Fibroblast of lung (primary cell): ENCODE measurements around the gene PTPN14. TPM values are rescaled to one million over a fixed set of nuclear protein-coding genes. Genes with fewer than 3 reads are reported as not detected.

Experiments
- DNase-seq, 2 donors: peaks; one replicate each; pipeline versions ENCODE4 v3.0.0 to v3.0.0-alpha.2; 2010; ENCODE audit warnings: low read depth in 2 of 2
- H2AFZ ChIP-seq: 2 replicates; pipeline ENCODE4 v1.5.1; 2012; ENCODE audit warnings: low read length, control low read depth, inconsistent platforms
- H3K27ac ChIP-seq: 2 replicates; pipeline ENCODE4 v1.5.1; 2011; ENCODE audit warnings: low read length, control low read depth; ENCODE audit not compliant: insufficient read depth
- H3K27me3 ChIP-seq: 2 replicates; pipeline ENCODE4 v1.5.1; 2011; ENCODE audit warnings: mild to moderate bottlenecking, low read length; ENCODE audit not compliant: control insufficient read depth, insufficient read depth
- H3K36me3 ChIP-seq: 2 replicates; pipeline ENCODE4 v1.5.1; 2011; ENCODE audit warnings: low read length; ENCODE audit not compliant: control insufficient read depth, insufficient read depth
- H3K4me1 ChIP-seq: 2 replicates; pipeline ENCODE4 v1.5.1; 2011; ENCODE audit warnings: low read length; ENCODE audit not compliant: control insufficient read depth, insufficient read depth; ENCODE audit errors: extremely low read depth
- H3K4me2 ChIP-seq: 2 replicates; pipeline ENCODE4 v1.5.1; 2011; ENCODE audit warnings: low read length, control low read depth; ENCODE audit not compliant: insufficient read depth; ENCODE audit errors: extremely low read depth
- H3K4me3 ChIP-seq, 4 experiments: fragments of 200-600 bp in 1 of 4; sonication (generic) in 1 of 4; replicated peaks in 1 of 4; 2 replicates each; pipeline ENCODE4 v1.5.1; 2011 to 2016; ENCODE audit warnings: low read length in 4 of 4, low read depth in 3 of 4, mild to moderate bottlenecking in 3 of 4, control low read depth in 2 of 4, inconsistent platforms in 1 of 4, mixed read lengths in 1 of 4; ENCODE audit not compliant: insufficient read depth in 1 of 4; ENCODE audit errors: control extremely low read depth in 1 of 4
- H3K79me2 ChIP-seq: 2 replicates; pipeline ENCODE4 v1.5.1; 2012; ENCODE audit warnings: mild to moderate bottlenecking, low read length, inconsistent platforms; ENCODE audit not compliant: control insufficient read depth, insufficient read depth
- H3K9ac ChIP-seq: 2 replicates; pipeline ENCODE4 v1.5.1; 2011; ENCODE audit warnings: mild to moderate bottlenecking, low read length, control low read depth; ENCODE audit not compliant: insufficient read depth
- H3K9me3 ChIP-seq: 2 replicates; pipeline ENCODE4 v1.5.1; 2012; ENCODE audit warnings: low read depth, low read length; ENCODE audit not compliant: control insufficient read depth, insufficient read depth
- H4K20me1 ChIP-seq: 2 replicates; pipeline ENCODE4 v1.5.1; 2011; ENCODE audit warnings: low read length; ENCODE audit not compliant: control insufficient read depth, insufficient read depth; ENCODE audit errors: extremely low read depth
- EZH2 ChIP-seq: IDR thresholded peaks from 2 replicates; pipeline ENCODE4 v1.5.1; 2012; ENCODE audit warnings: low read length, control low read depth, mild to moderate bottlenecking; ENCODE audit errors: missing control alignments
- polyA plus RNA-seq, 2 donors: library from polyadenylated mRNA; depleted of rRNA in 1 of 2; stranded (reverse) in 1 of 2; unstranded in 1 of 2; fragments of >200 nt; gene quantifications; 2 replicates each; pipeline ENCODE4 v1.2.1, GENCODE V29; 2011 to 2012; ENCODE audit warnings: missing spikeins in 1 of 2
- total RNA-seq: library from RNA; depleted of rRNA; stranded (reverse); fragments of >200 nt; gene quantifications from 2 replicates; pipeline ENCODE4 v1.2.1, GENCODE V29; 2014
- TF ChIP-seq, protein P1 (sequence below), 2 donors: IDR thresholded peaks in 1 of 2; conservative IDR thresholded peaks in 1 of 2; 1 replicate in 1 of 2; 2 replicates in 1 of 2; pipeline ENCODE4 v1.5.1; 2011 to 2012; ENCODE audit warnings: low read length in 2 of 2, control low read depth in 1 of 2, inconsistent platforms in 1 of 2, low read depth in 1 of 2, mild to moderate bottlenecking in 1 of 2

PTPN14 gene
- total and polyA plus RNA-seq, 2 donors (not counting 1 experiment from before 2014, with no cell fraction given), result 38.7 to 56.1 TPM

GRCh38 chr1:214454569-214455396 lies 96.6 kb downstream of the PTPN14 start:
- H3K79me2 ChIP-seq, result peaks cover 55% of the 10 kb centered on the region
- H3K27me3 ChIP-seq, result no peaks in the 10 kb centered on the region
- TF ChIP-seq EZH2, result no peak
- TF ChIP-seq, protein P1, sequence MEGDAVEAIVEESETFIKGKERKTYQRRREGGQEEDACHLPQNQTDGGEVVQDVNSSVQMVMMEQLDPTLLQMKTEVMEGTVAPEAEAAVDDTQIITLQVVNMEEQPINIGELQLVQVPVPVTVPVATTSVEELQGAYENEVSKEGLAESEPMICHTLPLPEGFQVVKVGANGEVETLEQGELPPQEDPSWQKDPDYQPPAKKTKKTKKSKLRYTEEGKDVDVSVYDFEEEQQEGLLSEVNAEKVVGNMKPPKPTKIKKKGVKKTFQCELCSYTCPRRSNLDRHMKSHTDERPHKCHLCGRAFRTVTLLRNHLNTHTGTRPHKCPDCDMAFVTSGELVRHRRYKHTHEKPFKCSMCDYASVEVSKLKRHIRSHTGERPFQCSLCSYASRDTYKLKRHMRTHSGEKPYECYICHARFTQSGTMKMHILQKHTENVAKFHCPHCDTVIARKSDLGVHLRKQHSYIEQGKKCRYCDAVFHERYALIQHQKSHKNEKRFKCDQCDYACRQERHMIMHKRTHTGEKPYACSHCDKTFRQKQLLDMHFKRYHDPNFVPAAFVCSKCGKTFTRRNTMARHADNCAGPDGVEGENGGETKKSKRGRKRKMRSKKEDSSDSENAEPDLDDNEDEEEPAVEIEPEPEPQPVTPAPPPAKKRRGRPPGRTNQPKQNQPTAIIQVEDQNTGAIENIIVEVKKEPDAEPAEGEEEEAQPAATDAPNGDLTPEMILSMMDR (conservative IDR thresholded peaks at IDR 0.05 in 1 of 2, IDR thresholded peaks at IDR 0.05 in 1 of 2; ENCODE audit: low read depth in 1 of 2, low read length in 2 of 2), result no peak
- H3K4me2 ChIP-seq, result peak overlapping the region; percentile 30
- no peaks in the 10 kb centered on the region for H4K20me1 ChIP-seq
- peaks cover 18% of the 10 kb centered on the region for H3K4me1 ChIP-seq
- no peaks in the 10 kb centered on the region for H3K9me3 ChIP-seq
- no peak overlapping the region for H2AFZ ChIP-seq
- H3K9ac ChIP-seq, result no peak overlapping the region
- DNase-seq, result peak; percentile 64 to 86
- H3K27ac ChIP-seq, result peak overlapping the region; percentile 32
- H3K36me3 ChIP-seq, result no peaks in the 10 kb centered on the region
- no peak overlapping the region for H3K4me3 ChIP-seq

DNA sequence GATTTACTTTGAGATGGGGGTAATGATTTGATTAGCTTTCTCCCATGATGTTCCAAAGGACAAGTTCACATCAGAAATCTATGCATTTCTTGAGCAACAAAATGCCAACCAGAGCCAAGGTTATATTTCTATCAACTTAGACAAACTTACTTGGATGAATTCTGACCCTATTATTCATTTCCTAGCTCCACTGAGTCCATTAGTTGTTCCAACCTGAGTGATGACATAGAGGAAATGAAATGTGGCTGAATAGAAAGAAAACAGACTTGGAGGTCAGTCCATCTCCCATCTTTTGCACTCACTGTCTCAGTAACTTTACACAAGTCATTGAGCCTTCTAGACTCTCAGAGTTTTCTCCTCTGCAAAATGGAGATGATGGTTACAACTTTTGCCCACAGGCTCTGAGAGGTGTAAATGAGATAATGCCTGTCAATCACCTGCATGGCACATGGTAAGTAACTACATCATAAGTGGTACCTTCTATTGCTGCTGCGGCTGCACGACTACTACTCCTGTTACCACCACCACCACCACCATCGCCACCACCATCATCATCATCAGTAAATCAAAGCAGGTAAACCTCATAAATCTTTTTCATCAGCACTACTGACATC lies 98.2 kb downstream of the PTPN14 start:
- Histone ChIP-seq H3K4me1 (peaks cover 18% of the 10 kb centered on the region), H3K9me3 (no peaks in the 10 kb centered on the region), H3K27me3 (no peaks in the 10 kb centered on the region), H4K20me1 (no peaks in the 10 kb centered on the region), H3K9ac (no peak overlapping the region), H3K27ac (no peak overlapping the region), H3K79me2 (peaks cover 57% of the 10 kb centered on the region), H3K4me2 (peak overlapping the region; percentile 4), H3K36me3 (peaks cover 2% of the 10 kb centered on the region), H3K4me3 (no peak overlapping the region), H2AFZ (no peak overlapping the region)
- peak in 1 of 2 donors; percentile 83 for DNase-seq
- TF ChIP-seq, protein P1 (conservative IDR thresholded peaks at IDR 0.05 in 1 of 2, IDR thresholded peaks at IDR 0.05 in 1 of 2; ENCODE audit: low read depth in 1 of 2, low read length in 2 of 2), result no peak
- no peak for TF ChIP-seq EZH2

GRCh38 chr1:214452152-214452784 lies 99.1 kb downstream of the PTPN14 start:
- no peaks in the 10 kb centered on the region for H3K27me3 ChIP-seq
- no peak overlapping the region for H3K4me2 ChIP-seq
- H3K4me3 ChIP-seq, result no peak overlapping the region
- TF ChIP-seq, protein P1 (conservative IDR thresholded peaks at IDR 0.05 in 1 of 2, IDR thresholded peaks at IDR 0.05 in 1 of 2; ENCODE audit: low read depth in 1 of 2, low read length in 2 of 2), result no peak
- TF ChIP-seq EZH2, result no peak
- H3K27ac ChIP-seq, result no peak overlapping the region
- H3K36me3 ChIP-seq, result peaks cover 2% of the 10 kb centered on the region
- no peaks in the 10 kb centered on the region for H4K20me1 ChIP-seq
- DNase-seq, result no peak
- H3K9ac ChIP-seq, result no peak overlapping the region
- H3K9me3 ChIP-seq, result no peaks in the 10 kb centered on the region
- H2AFZ ChIP-seq, result no peak overlapping the region
- H3K79me2 ChIP-seq, result peaks cover 52% of the 10 kb centered on the region
- peaks cover 18% of the 10 kb centered on the region for H3K4me1 ChIP-seq
